ENCODE data around the gene SV2A.

GRCh38 chr1:149881876-149882275 is 35.8 kb downstream of the SV2A start:
- TF ChIP-seq POLR2A (IDR thresholded peaks at IDR 0.05) (no peak), CTCF (IDR thresholded peaks at IDR 0.05) (no peak), POLR2AphosphoS5 (IDR thresholded peaks at IDR 0.05) (no peak)

Measured in prostate gland (tissue), 2 donors.